ENCODE measurements around the gene ZCCHC7.
"Not testable (repeated sequence)": the region's sequence is repeated elsewhere in the genome, so short reads cannot be mapped to it uniquely, and the experiment has no call there.

Gene ZCCHC7

GRCh38 chr9:37251452-37251851, 131.1 kb downstream of the ZCCHC7 start:
- DNase-seq (ENCODE audit: low read depth), result no peak

GRCh38 chr9:37253377-37253937, 133.1 kb downstream of the ZCCHC7 start:
- DNase-seq (ENCODE audit: low read depth), result no peak

GRCh38 chr9:37255187-37255586, 134.8 kb downstream of the ZCCHC7 start:
- no peak for DNase-seq (ENCODE audit: low read depth)

- DNase-seq (ENCODE audit: low read depth), result no peak
Measured at GRCh38 chr9:37255944-37256862, 135.8 kb downstream of the ZCCHC7 start.

- DNase-seq (ENCODE audit: low read depth), result no peak
Measured at GRCh38 chr9:37259951-37260350, 139.6 kb downstream of the ZCCHC7 start.

GRCh38 chr9:37262410-37262809, 142.0 kb downstream of the ZCCHC7 start:
- no peak for DNase-seq (ENCODE audit: low read depth)

GRCh38 chr9:37264539-37264938, 144.2 kb downstream of the ZCCHC7 start:
- DNase-seq (ENCODE audit: low read depth), result no peak

- no peak for DNase-seq (ENCODE audit: low read depth)
Measured at GRCh38 chr9:37266630-37267029, 146.3 kb downstream of the ZCCHC7 start.

- DNase-seq (ENCODE audit: low read depth), result no peak
Measured at GRCh38 chr9:37269221-37269620, 148.8 kb downstream of the ZCCHC7 start.

GRCh38 chr9:37271679-37272078, 151.3 kb downstream of the ZCCHC7 start:
- no peak for DNase-seq (ENCODE audit: low read depth)

GRCh38 chr9:37273595-37273994, 153.2 kb downstream of the ZCCHC7 start:
- no peak for DNase-seq (ENCODE audit: low read depth)

GRCh38 chr9:37281541-37281940, 161.2 kb downstream of the ZCCHC7 start:
- no peak for DNase-seq (ENCODE audit: low read depth)

GRCh38 chr9:37283730-37284325, 163.5 kb downstream of the ZCCHC7 start:
- DNase-seq (ENCODE audit: low read depth), result no peak

GRCh38 chr9:37284636-37285035, 164.3 kb downstream of the ZCCHC7 start:
- no peak for DNase-seq (ENCODE audit: low read depth)

GRCh38 chr9:37286530-37287175, 166.3 kb downstream of the ZCCHC7 start:
- no peak for DNase-seq (ENCODE audit: low read depth)

GRCh38 chr9:37287317-37287716, 166.9 kb downstream of the ZCCHC7 start:
- no peak for DNase-seq (ENCODE audit: low read depth)

GRCh38 chr9:37289631-37290030, 169.3 kb downstream of the ZCCHC7 start:
- no peak for DNase-seq (ENCODE audit: low read depth)

GRCh38 chr9:37290366-37290939, 170.1 kb downstream of the ZCCHC7 start:
- no peak for DNase-seq (ENCODE audit: low read depth)

- DNase-seq (ENCODE audit: low read depth), result no peak
Measured at GRCh38 chr9:37290940-37291485, 170.6 kb downstream of the ZCCHC7 start.

GRCh38 chr9:37291612-37292238, 171.4 kb downstream of the ZCCHC7 start:
- not testable (repeated sequence) for DNase-seq (ENCODE audit: low read depth)

- no peak for DNase-seq (ENCODE audit: low read depth)
Measured at GRCh38 chr9:37292896-37293295, 172.5 kb downstream of the ZCCHC7 start.

All from T follicular helper cell (primary cell).